Erythroblast (primary cell): ENCODE measurements around the gene GTF3C1.

ENCODE experiments used
- GATA1 ChIP-seq: IDR thresholded peaks from 2 replicates; pipeline ENCODE4 v1.6.1; 2011; ENCODE audit warnings: low read depth, mild to moderate bottlenecking, control low read depth, low read length, moderate library complexity
- POLR2A ChIP-seq: IDR thresholded peaks from 2 replicates; pipeline ENCODE4 v1.6.1; 2011; ENCODE audit warnings: mild to moderate bottlenecking, low read length

DNA sequence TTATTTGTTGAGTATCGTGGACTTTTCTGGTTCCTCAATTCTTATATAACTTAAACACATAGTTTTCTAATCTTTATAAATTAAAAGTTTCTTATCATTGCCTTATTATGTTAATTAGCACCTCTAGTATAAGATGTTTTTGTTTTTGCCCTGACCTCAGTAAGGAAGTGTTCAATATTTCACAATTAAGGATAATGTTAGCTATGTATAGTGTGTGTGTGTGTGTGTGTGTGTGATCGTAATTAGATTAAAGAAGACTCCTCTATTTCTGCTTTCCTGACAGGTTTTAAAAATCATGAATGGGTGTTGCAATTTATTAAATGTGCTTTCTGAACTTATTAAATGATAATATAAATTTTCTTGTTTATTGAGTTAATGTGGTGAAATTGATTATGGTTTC, 135.8 kb downstream of the GTF3C1 start:
- TF ChIP-seq POLR2A (no peak), GATA1 (no peak)
